Mesenchymal stem cell (in vitro differentiated cells and primary cell): ENCODE data around the gene IL12RB1.

ENCODE experiments used
- DNase-seq: peaks from one replicate; pipeline ENCODE4 v3.0.0-alpha.2; 2013
- H2AFZ ChIP-seq: one replicate; pipeline ENCODE4 v1.6.1; 2013; ENCODE audit warnings: low read depth, mild to moderate bottlenecking, control low read depth, inconsistent platforms, low read length, moderate library complexity
- H2AK5ac ChIP-seq: 2 replicates; pipeline ENCODE4 v1.6.1; 2013; ENCODE audit warnings: low read length, moderate library complexity, mild to moderate bottlenecking, inconsistent platforms; ENCODE audit not compliant: severe bottlenecking
- H2BK120ac ChIP-seq: one replicate; pipeline ENCODE4 v1.6.1; 2013; ENCODE audit warnings: low read depth, mild to moderate bottlenecking, inconsistent platforms, low read length, moderate library complexity
- H2BK12ac ChIP-seq, 2 experiments: one replicate each; pipeline ENCODE4 v1.6.1; 2013; ENCODE audit warnings: inconsistent platforms in 2 of 2, low read length in 2 of 2, mild to moderate bottlenecking in 2 of 2, moderate library complexity in 2 of 2, control low read depth in 1 of 2
- H2BK15ac ChIP-seq: one replicate; pipeline ENCODE4 v1.6.1; 2013; ENCODE audit warnings: mild to moderate bottlenecking, low read depth, inconsistent platforms; ENCODE audit not compliant: poor library complexity, severe bottlenecking
- H2BK5ac ChIP-seq: 2 replicates; pipeline ENCODE4 v1.6.1; 2013; ENCODE audit warnings: low read depth, mild to moderate bottlenecking, low read length, control low read depth, inconsistent platforms; ENCODE audit not compliant: poor library complexity, severe bottlenecking
- H3K14ac ChIP-seq, 2 experiments: one replicate each; pipeline ENCODE4 v1.6.1; 2013; ENCODE audit warnings: inconsistent platforms in 2 of 2, low read length in 2 of 2, control low read depth in 1 of 2, mild to moderate bottlenecking in 1 of 2, moderate library complexity in 1 of 2
- H3K18ac ChIP-seq, 2 experiments: one replicate each; pipeline ENCODE4 v1.6.1; 2013; ENCODE audit warnings: inconsistent platforms in 2 of 2, low read length in 2 of 2, control low read depth in 1 of 2, low read depth in 1 of 2, mild to moderate bottlenecking in 1 of 2
- H3K23ac ChIP-seq, 2 experiments: one replicate each; pipeline ENCODE4 v1.6.1; 2013; ENCODE audit warnings: inconsistent platforms in 2 of 2, low read length in 2 of 2, mild to moderate bottlenecking in 2 of 2, moderate library complexity in 2 of 2, control low read depth in 1 of 2
- H3K27ac ChIP-seq: 2 replicates; pipeline ENCODE4 v1.5.1; 2013; ENCODE audit warnings: mild to moderate bottlenecking, moderate library complexity, low read length, control low read depth, inconsistent platforms; ENCODE audit not compliant: poor library complexity, severe bottlenecking
- H3K27me3 ChIP-seq, 2 experiments: 2 replicates each; pipeline versions ENCODE4 v1.6.1 to v1.7.0; 2013; ENCODE audit warnings: low read length in 2 of 2, mild to moderate bottlenecking in 2 of 2, moderate library complexity in 2 of 2, control low read depth in 1 of 2, inconsistent platforms in 1 of 2; ENCODE audit not compliant: control insufficient read depth in 1 of 2, insufficient read depth in 1 of 2
- H3K36me3 ChIP-seq, 2 experiments: 2 replicates each; pipeline versions ENCODE4 v1.6.1 to v1.7.0; 2013; ENCODE audit warnings: low read length in 2 of 2, control low read depth in 1 of 2, inconsistent platforms in 1 of 2, low read depth in 1 of 2, mild to moderate bottlenecking in 1 of 2; ENCODE audit not compliant: insufficient read depth in 2 of 2, control insufficient read depth in 1 of 2
- H3K4ac ChIP-seq, 2 experiments: one replicate each; pipeline ENCODE4 v1.6.1; 2013; ENCODE audit warnings: inconsistent platforms in 2 of 2, low read length in 2 of 2, mild to moderate bottlenecking in 2 of 2, moderate library complexity in 2 of 2, control low read depth in 1 of 2, low read depth in 1 of 2
- H3K4me1 ChIP-seq: 2 replicates; pipeline ENCODE4 v1.6.1; 2013; ENCODE audit warnings: low read depth, low read length, control low read depth; ENCODE audit not compliant: control insufficient read depth, insufficient read depth
- H3K4me2 ChIP-seq: 2 replicates; pipeline ENCODE4 v1.6.1; 2013; ENCODE audit warnings: low read length, mild to moderate bottlenecking, inconsistent platforms; ENCODE audit not compliant: poor library complexity, severe bottlenecking
- H3K4me3 ChIP-seq, 2 experiments: 2 replicates each; pipeline versions ENCODE4 v1.5.1 to v1.7.0; 2013; ENCODE audit warnings: low read length in 2 of 2, mild to moderate bottlenecking in 2 of 2, control low read depth in 1 of 2, low read depth in 1 of 2; ENCODE audit not compliant: insufficient read depth in 1 of 2
- H3K79me1 ChIP-seq: replicated peaks from 2 replicates; pipeline ENCODE4 v1.6.1; 2013; ENCODE audit warnings: mild to moderate bottlenecking, control low read depth, low read length, inconsistent platforms; ENCODE audit not compliant: poor library complexity, severe bottlenecking
- H3K9ac ChIP-seq: 2 replicates; pipeline ENCODE4 v1.7.0; 2013; ENCODE audit warnings: mild to moderate bottlenecking, low read length, moderate library complexity
- H3K9me3 ChIP-seq: 2 replicates; pipeline ENCODE4 v1.7.0; 2013; ENCODE audit warnings: mild to moderate bottlenecking, low read length; ENCODE audit not compliant: control insufficient read depth
- H4K8ac ChIP-seq: one replicate; pipeline ENCODE4 v1.6.1; 2013; ENCODE audit warnings: inconsistent platforms, mild to moderate bottlenecking, low read length, moderate library complexity
- H4K91ac ChIP-seq: one replicate; pipeline ENCODE4 v1.6.1; 2013; ENCODE audit warnings: mild to moderate bottlenecking, low read length, inconsistent platforms
- WGBS: methylation state at CpG from one replicate; pipeline ENCODE4 v1.1.7; 2013; ENCODE audit warnings: mixed read lengths; 5-methylcytosine and 5-hydroxymethylcytosine counted together

Gene IL12RB1

DNA sequence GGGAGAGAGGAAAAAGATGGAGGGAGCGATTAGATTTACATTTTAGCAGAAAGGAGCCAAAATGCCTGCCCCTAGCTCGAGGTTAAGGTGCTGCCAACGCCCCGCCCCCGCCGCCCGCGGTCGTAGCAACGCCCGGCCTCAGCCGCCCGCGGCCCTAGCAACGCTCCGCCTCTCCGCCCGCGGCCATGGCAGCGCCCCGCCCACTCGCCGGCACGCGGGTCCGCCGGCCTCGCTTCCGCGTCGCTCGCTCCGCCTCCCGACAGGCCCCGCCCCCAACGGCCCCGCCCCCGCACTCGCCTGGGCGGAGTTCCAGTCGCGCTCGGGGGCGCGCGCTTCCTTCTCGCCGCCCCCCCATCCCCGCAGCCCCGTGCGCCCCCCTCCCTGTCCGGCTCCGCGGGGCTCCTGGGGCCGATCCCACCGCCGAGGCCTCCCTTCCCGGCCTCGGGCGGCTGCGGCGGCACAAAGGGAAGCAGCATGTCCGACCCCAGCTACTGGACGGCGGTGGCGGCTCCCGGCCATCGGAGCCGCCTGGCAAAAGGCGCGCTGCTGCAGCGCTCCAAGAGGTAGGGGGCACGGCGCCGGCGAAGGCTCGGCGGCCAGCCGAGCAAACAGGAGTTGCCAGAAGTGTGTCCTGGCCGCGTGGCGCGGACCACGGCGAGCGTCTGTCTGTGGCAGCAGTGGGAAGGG lies 31.1 kb upstream of the IL12RB1 start:
- peak overlapping the region; percentile 87 for H3K9ac ChIP-seq
- peak; percentile 80 for DNase-seq

DNA sequence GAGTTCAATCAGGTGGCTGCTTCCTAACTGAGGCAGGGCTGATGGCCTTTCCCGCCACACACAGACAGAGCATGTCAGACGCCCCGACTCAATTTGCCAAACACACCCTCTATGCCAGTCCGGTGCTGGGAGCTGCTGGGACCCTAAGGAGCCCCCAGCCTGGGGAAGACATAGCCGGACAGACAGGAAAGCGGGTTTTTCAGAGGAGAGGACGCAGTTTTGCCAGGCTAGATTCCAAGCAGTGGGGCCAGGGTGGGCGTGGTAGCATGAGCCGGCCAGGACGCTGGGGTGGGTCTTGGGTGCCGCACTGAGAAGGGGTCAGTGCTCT lies 30.6 kb upstream of the IL12RB1 start:
- Histone ChIP-seq H3K4me2 (peak overlapping the region; percentile 66), H3K14ac (no peak overlapping the region), H3K4me3 (peak overlapping the region; percentile 50 to 78), H3K18ac (peak overlapping the region in 1 of 2 experiments; percentile 61), H3K27ac (no peak overlapping the region), H3K4ac (no peak overlapping the region), H4K8ac (peak overlapping the region; percentile 47), H3K4me1 (peaks cover 12% of the 10 kb centered on the region), H2AFZ (peak overlapping the region; percentile 58), H2AK5ac (no peak overlapping the region), H2BK120ac (no peak overlapping the region), H2BK5ac (no peak overlapping the region), H3K9ac (peak overlapping the region; percentile 83), H4K91ac (no peak overlapping the region), H2BK15ac (no peak overlapping the region), H3K27me3 (no peaks in the 10 kb centered on the region), H3K23ac (no peak overlapping the region), H3K9me3 (no peaks in the 10 kb centered on the region), H3K79me1 (peaks cover 22% of the 10 kb centered on the region), H2BK12ac (peak overlapping the region in 1 of 2 experiments; percentile 3), H3K36me3 (peaks cover 3 to 34% of the 10 kb centered on the region in 2 experiments)
- no peak for DNase-seq
- WGBS = 79% methylated on average over 7 of the region's 11 CpGs

More for the DNA sequence above, 31.1 kb upstream of the IL12RB1 start:
- H2BK120ac ChIP-seq = peak overlapping the region; percentile 58
- peak overlapping the region; percentile 98 for H3K4me2 ChIP-seq
- H3K4me1 ChIP-seq = peaks cover 12% of the 10 kb centered on the region
- H3K14ac ChIP-seq = peak overlapping the region in 1 of 2 experiments; percentile 97
- H3K18ac ChIP-seq = peak overlapping the region; percentile 55 to 82
- peak overlapping the region; percentile 78 for H4K8ac ChIP-seq
- H3K27me3 ChIP-seq = no peaks in the 10 kb centered on the region
- peak overlapping the region; percentile 22 for H4K91ac ChIP-seq
- H2AFZ ChIP-seq = peak overlapping the region; percentile 77
- peak overlapping the region; percentile 47 for H2BK5ac ChIP-seq
- H2BK15ac ChIP-seq = no peak overlapping the region
- peak overlapping the region in 1 of 2 experiments; percentile 90 for H3K23ac ChIP-seq
- peak overlapping the region in 1 of 2 experiments; percentile 56 for H2BK12ac ChIP-seq
- peak overlapping the region; percentile 81 to 87 for H3K4me3 ChIP-seq
- H3K4ac ChIP-seq = peak overlapping the region in 1 of 2 experiments; percentile 42
- WGBS = under 1% methylated on average over 49 of the region's 86 CpGs
- no peaks in the 10 kb centered on the region for H3K9me3 ChIP-seq
- peaks cover 8 to 39% of the 10 kb centered on the region in 2 experiments for H3K36me3 ChIP-seq
- H3K79me1 ChIP-seq = peaks cover 22% of the 10 kb centered on the region
- no peak overlapping the region for H2AK5ac ChIP-seq
- no peak overlapping the region for H3K27ac ChIP-seq

DNA sequence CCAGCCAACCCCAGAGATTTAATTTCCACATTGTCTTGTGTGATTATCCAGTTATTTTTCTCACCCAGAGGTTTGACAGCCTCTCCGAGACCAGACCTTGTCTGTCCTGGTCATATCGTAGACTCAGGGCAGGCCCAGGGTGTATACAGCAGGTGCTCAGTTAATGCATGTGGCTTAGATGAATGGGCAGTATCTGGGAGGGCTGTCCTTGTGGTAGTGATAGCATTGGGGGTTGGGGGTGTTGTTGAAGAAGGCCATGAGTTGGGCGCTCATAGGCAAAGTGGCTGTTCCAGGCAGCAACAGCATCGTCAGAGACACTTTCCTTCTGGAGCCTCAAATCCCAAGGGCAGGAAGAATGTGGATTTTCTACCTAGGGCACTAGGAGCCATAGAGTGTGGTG lies 27.7 kb upstream of the IL12RB1 start:
- no peak overlapping the region for H3K23ac ChIP-seq
- peaks cover 3 to 21% of the 10 kb centered on the region in 2 experiments for H3K36me3 ChIP-seq
- H2BK15ac ChIP-seq = no peak overlapping the region
- 95% methylated on average over 4 of the region's 4 CpGs for WGBS
- no peak overlapping the region for H4K91ac ChIP-seq
- no peak overlapping the region for H3K4ac ChIP-seq
- H3K9ac ChIP-seq = no peak overlapping the region
- no peaks in the 10 kb centered on the region for H3K27me3 ChIP-seq
- no peak overlapping the region for H2AFZ ChIP-seq
- no peak overlapping the region for H3K4me2 ChIP-seq
- H3K4me3 ChIP-seq = no peak overlapping the region
- no peak overlapping the region for H4K8ac ChIP-seq
- H3K18ac ChIP-seq = no peak overlapping the region
- H2BK120ac ChIP-seq = no peak overlapping the region
- no peak overlapping the region for H2AK5ac ChIP-seq
- peaks cover 25% of the 10 kb centered on the region for H3K4me1 ChIP-seq
- no peak overlapping the region for H2BK5ac ChIP-seq
- H3K14ac ChIP-seq = no peak overlapping the region
- H3K9me3 ChIP-seq = no peaks in the 10 kb centered on the region
- no peak overlapping the region for H2BK12ac ChIP-seq
- peaks cover 11% of the 10 kb centered on the region for H3K79me1 ChIP-seq
- DNase-seq = no peak
- no peak overlapping the region for H3K27ac ChIP-seq

DNA sequence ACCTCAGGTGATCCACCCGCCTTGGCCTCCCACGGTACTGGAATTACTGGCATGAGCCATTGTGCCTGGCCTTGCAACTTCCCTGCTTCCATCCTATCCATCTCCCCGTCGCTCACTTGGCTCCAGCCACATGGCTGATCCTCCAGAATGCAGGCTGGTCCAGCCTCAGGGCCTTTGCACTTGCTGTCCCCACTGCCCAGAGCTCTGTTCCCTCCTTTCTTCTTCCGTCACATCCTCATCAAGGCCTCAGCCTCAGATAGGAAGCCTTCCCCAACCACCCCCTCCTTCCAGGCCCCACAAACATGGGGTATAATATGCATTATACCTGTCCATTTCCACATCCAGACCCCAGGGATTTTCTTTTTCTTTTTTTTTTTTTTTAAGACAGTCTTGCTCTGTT lies 27.1 kb upstream of the IL12RB1 start:
- H4K91ac ChIP-seq = no peak overlapping the region
- 94% methylated on average over 5 of the region's 5 CpGs for WGBS
- H2AK5ac ChIP-seq = no peak overlapping the region

More for the DNA sequence above, 27.1 kb upstream of the IL12RB1 start:
- Histone ChIP-seq H3K9me3 (no peaks in the 10 kb centered on the region), H2AFZ (no peak overlapping the region), H3K9ac (no peak overlapping the region), H3K18ac (no peak overlapping the region), H3K36me3 (peaks cover 3 to 18% of the 10 kb centered on the region in 2 experiments), H3K14ac (no peak overlapping the region), H3K4ac (no peak overlapping the region), H4K8ac (no peak overlapping the region), H3K4me1 (peaks cover 28% of the 10 kb centered on the region), H3K4me2 (no peak overlapping the region), H2BK5ac (no peak overlapping the region), H2BK12ac (no peak overlapping the region), H3K79me1 (peaks cover 11% of the 10 kb centered on the region), H3K23ac (no peak overlapping the region), H3K27ac (no peak overlapping the region), H3K27me3 (no peaks in the 10 kb centered on the region), H3K4me3 (no peak overlapping the region), H2BK120ac (no peak overlapping the region), H2BK15ac (no peak overlapping the region)
- DNase-seq = no peak
